ENCODE results near the gene ATG9A.
A peak's percentile ranks its signal among the peaks of the same experiment; 100 is the strongest.

Gene ATG9A

GRCh38 chr2:219176818-219177551 is 52.5 kb downstream of the ATG9A start, which contains the start of gene CNPPD1:
Gene CNPPD1, minus strand, starts transcription at chr2:219176925. Its CDS starts 97 bp downstream, at chr2:219176828.
- peak; percentile 79 for DNase-seq (ENCODE audit: low read depth)

GRCh38 chr2:219175928-219176817 is 53.3 kb downstream of the ATG9A start:
- DNase-seq (ENCODE audit: low read depth), result peak; percentile 10

- no peak for DNase-seq (ENCODE audit: low read depth)
Observed at GRCh38 chr2:219175486-219175885, 54.0 kb downstream of the ATG9A start.

- DNase-seq (ENCODE audit: low read depth), result no peak
Observed at GRCh38 chr2:219174801-219175200, 54.6 kb downstream of the ATG9A start.

GRCh38 chr2:219174146-219174545 is 55.3 kb downstream of the ATG9A start:
- no peak for DNase-seq (ENCODE audit: low read depth)

GRCh38 chr2:219173176-219173575 is 56.3 kb downstream of the ATG9A start:
- no peak for DNase-seq (ENCODE audit: low read depth)

GRCh38 chr2:219172231-219173154 is 56.9 kb downstream of the ATG9A start:
- DNase-seq (ENCODE audit: low read depth), result no peak

- no peak for DNase-seq (ENCODE audit: low read depth)
Observed at GRCh38 chr2:219171231-219171651, 58.2 kb downstream of the ATG9A start.

- DNase-seq (ENCODE audit: low read depth), result no peak
Observed at GRCh38 chr2:219169930-219170654, 59.3 kb downstream of the ATG9A start, which contains the start of gene SLC23A3. Gene SLC23A3, minus strand, starts transcription at chr2:219170029. Its CDS starts 45 bp downstream, at chr2:219169984.

All from T follicular helper cell (primary cell).